ENCODE data around the gene EIF4G3.

EIF4G3 gene

DNA sequence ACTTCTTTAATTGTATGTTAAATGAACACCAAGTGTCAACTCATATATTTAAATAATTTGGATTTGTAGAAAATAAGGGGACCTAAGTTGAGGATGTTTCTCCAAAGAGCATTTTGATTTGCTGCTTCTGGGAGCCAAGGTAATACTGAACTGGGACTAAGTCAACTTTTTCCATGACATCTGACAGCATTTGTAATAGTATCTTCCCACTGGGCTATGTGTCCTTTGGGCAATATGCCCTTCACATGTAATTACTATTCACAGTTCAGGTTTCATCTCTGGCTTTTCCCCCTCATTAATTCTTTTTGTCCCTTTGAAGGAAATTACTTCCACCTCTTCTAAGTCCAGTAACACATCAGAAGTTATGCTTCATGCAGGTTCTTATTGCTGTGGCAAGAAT lies 352.9 kb downstream of the EIF4G3 start:
- TF ChIP-seq, protein P1, sequence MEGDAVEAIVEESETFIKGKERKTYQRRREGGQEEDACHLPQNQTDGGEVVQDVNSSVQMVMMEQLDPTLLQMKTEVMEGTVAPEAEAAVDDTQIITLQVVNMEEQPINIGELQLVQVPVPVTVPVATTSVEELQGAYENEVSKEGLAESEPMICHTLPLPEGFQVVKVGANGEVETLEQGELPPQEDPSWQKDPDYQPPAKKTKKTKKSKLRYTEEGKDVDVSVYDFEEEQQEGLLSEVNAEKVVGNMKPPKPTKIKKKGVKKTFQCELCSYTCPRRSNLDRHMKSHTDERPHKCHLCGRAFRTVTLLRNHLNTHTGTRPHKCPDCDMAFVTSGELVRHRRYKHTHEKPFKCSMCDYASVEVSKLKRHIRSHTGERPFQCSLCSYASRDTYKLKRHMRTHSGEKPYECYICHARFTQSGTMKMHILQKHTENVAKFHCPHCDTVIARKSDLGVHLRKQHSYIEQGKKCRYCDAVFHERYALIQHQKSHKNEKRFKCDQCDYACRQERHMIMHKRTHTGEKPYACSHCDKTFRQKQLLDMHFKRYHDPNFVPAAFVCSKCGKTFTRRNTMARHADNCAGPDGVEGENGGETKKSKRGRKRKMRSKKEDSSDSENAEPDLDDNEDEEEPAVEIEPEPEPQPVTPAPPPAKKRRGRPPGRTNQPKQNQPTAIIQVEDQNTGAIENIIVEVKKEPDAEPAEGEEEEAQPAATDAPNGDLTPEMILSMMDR (conservative IDR thresholded peaks at IDR 0.05; ENCODE audit: low read depth, low read length) = no peak

DNA sequence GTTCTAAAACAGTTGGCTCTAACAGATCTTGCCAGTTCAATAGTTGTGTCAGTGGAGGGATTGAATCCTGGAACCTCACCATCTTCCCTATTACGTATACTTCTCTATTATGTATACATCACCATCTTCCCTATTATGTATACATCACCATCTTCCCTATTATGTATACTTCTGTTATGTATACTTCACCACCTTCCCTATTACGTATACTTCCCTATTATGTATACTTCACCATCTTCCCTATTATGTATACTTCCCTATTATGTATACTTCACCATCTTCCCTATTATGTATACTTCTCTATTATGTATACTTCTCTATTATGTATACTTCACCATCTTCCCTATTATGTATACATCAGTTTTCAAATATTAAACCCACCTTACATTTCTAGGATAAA lies 355.2 kb downstream of the EIF4G3 start:
- TF ChIP-seq, protein P1 (conservative IDR thresholded peaks at IDR 0.05; ENCODE audit: low read depth, low read length) = no peak
- no peak for DNase-seq (ENCODE audit: low read depth)

More for the DNA sequence above, 352.9 kb downstream of the EIF4G3 start:
- no peak for DNase-seq (ENCODE audit: low read depth)
- no peak overlapping the region for H3K4me3 ChIP-seq (ENCODE audit: low read depth, low read length)

DNA sequence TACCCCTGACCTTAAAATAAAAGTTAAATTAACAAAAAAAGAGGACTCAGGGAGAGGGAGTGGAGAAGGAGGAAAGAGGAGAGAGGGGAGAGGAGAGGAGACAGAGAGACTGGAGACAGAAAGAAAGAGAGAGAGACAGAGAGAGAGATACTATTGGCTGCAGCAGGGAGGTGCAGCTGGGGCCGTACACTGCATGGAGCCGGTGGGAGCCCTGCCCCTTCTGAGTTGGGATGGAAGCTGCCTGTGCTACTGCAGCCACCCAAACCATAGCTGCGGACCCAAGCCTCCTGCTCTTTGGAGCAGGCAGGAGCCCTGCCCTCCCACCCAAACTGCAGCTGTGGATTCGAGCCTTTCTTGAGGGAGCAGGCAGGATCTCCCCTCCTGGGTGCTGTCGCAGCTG lies 356.9 kb downstream of the EIF4G3 start:
- no peak for DNase-seq (ENCODE audit: low read depth)
- no peak overlapping the region for H3K4me3 ChIP-seq (ENCODE audit: low read depth, low read length)
- TF ChIP-seq, protein P1 (conservative IDR thresholded peaks at IDR 0.05; ENCODE audit: low read depth, low read length) = no peak

More for the DNA sequence above, 355.2 kb downstream of the EIF4G3 start:
- no peak overlapping the region for H3K4me3 ChIP-seq (ENCODE audit: low read depth, low read length)

DNA sequence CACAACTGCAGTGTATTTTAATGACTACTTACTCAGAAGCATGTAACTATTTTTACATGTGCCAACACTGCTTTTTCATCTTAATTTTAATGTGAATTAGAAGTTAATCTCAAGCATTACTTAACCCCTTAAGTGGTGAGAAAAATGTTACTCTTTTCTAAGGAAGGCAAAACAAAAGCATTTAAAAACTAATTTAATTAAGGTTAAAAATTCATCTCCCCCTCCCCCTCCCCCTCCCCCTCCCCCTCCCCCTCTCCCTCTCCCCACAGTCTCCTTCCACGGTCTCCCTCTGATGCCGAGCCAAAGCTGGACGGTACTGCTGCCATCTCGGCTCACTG lies 362.2 kb downstream of the EIF4G3 start:
- no peak overlapping the region for H3K4me3 ChIP-seq (ENCODE audit: low read depth, low read length)
- no peak for DNase-seq (ENCODE audit: low read depth)
- TF ChIP-seq, protein P1 (conservative IDR thresholded peaks at IDR 0.05; ENCODE audit: low read depth, low read length) = no peak

DNA sequence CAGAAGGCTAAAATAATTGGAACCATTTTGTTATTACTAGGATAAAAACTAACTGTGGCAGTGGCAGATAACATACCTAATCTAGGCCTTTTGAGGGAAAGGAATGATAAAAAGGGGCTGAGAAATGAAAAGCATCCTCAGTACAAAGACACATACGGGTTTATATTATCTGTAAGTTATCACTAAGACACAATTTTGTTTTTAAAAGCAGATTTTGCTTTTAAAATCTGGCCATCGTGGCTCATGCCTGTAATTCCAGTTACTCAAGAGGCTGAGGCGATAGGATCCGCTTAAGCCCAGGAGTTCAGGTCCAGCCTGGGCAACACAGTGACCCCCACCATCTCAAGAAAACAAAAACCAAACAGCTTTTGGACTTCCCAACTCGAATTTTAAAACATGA lies 364.8 kb downstream of the EIF4G3 start:
- TF ChIP-seq, protein P1 (conservative IDR thresholded peaks at IDR 0.05; ENCODE audit: low read depth, low read length) = no peak
- no peak overlapping the region for H3K4me3 ChIP-seq (ENCODE audit: low read depth, low read length)
- DNase-seq (ENCODE audit: low read depth) = no peak

DNA sequence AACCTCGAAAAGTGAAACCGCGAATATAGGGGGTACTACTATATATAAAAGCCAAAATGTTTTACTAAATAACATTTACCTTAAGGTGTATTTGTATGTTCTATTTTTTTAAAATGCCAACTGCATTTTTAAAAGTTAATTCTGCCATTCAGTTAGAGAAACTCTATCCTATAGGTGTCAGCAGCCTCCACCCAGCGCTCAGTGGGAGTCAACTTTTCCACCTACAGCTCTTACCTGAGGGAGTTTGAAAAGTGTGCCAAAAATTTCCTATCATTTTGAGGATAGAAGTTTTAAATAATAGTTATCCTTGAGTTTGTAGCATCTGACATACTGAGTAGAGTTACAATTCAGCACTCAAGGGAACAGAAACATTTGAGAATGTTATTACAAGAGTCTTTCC lies 383.5 kb downstream of the EIF4G3 start:
- no peak for DNase-seq (ENCODE audit: low read depth)
- H3K4me3 ChIP-seq (ENCODE audit: low read depth, low read length) = no peak overlapping the region
- TF ChIP-seq, protein P1 (conservative IDR thresholded peaks at IDR 0.05; ENCODE audit: low read depth, low read length) = no peak

DNA sequence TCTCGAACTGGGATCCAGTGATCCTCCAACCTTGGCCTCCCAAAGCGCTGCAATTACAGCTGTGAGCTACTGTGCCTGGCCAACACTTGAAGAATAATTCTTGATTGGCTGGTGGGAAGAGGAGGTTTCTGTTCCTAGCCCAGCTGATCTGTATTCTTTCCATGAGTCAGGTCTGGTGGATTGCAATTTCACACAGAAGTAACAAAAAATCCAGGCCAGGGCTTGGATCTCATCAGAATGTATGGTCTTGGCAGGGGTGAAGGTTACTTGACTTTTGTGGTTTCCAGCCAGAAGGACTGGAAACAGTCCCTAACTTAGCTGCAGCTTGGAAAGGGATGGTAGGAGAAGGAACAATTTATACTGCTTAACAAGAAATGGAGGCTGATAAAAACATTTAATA lies 384.5 kb downstream of the EIF4G3 start:
- no peak overlapping the region for H3K4me3 ChIP-seq (ENCODE audit: low read depth, low read length)
- TF ChIP-seq, protein P1 (conservative IDR thresholded peaks at IDR 0.05; ENCODE audit: low read depth, low read length) = no peak
- DNase-seq (ENCODE audit: low read depth) = peak; percentile 95
